ENCODE results near the gene RBM34.
"Not testable (repeated sequence)": the region's sequence is repeated elsewhere in the genome, so short reads cannot be mapped to it uniquely, and the experiment has no call there.

DNA sequence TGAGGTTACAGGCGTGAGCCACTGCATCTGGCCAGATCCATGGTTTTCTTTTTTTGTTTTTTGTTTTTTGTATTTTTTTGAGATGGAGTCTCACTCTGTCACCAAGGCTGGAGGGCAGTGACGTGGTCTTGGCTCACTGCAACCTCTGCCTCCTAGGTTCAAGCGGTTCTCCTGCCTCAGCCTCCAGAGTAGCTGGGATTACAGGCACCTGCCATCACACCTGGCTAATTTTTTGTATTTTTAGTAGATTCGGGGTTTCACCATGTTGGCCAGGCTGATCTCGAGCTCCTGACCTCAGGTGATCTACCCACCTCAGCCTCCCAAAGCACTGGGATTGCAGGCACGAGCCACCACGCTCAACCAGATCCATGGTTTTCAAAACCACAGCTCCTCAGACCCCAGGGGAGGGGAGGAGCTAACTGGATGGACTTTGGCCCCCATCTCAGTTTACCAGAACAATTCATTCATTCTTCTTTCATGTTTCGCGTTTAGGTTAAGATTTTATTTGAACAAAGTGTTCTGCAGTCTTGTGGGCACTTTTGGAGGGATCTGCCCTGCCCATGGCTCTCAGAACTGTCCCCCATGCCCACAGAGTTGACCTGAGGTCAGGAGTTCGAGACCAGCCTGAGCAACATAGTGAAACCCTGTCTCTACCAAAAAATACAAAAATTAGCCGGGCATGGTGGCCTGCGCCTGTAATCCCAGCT lies 75.5 kb downstream of the RBM34 start:
- TF ChIP-seq CTCF, POLR2A (IDR thresholded peaks at IDR 0.05): not testable (repeated sequence)
